ENCODE measurements around the gene RIOX2.

The RIOX2 gene

DNA sequence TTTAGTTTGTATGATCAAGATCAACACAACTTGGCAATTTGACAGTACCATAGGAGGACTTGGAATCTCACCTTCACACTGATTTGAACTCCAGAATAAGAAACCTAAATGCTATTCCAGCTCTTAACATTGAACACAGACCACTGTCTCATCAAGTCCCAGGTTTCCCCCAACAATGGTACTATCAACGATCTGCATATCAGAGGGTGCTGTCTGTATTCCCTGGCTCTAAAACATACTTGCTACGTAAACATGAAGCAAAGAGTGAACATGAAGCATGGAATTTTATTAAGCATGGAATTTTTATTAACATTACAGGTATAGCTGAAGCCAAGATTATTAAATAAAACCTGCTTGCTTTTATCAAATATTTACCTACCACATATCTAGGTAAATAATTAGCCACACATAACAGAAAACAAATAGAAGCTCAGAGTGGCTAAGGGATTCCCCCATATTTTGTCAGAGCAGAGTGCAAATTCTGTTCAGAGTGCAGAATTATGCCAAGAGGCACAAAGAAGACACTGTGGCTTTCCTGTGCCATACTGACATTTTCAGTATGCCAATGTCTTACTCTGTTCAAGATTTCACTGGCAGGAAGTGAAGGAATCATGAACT, 22.2 kb upstream of the RIOX2 start:
- TF ChIP-seq, protein P1, sequence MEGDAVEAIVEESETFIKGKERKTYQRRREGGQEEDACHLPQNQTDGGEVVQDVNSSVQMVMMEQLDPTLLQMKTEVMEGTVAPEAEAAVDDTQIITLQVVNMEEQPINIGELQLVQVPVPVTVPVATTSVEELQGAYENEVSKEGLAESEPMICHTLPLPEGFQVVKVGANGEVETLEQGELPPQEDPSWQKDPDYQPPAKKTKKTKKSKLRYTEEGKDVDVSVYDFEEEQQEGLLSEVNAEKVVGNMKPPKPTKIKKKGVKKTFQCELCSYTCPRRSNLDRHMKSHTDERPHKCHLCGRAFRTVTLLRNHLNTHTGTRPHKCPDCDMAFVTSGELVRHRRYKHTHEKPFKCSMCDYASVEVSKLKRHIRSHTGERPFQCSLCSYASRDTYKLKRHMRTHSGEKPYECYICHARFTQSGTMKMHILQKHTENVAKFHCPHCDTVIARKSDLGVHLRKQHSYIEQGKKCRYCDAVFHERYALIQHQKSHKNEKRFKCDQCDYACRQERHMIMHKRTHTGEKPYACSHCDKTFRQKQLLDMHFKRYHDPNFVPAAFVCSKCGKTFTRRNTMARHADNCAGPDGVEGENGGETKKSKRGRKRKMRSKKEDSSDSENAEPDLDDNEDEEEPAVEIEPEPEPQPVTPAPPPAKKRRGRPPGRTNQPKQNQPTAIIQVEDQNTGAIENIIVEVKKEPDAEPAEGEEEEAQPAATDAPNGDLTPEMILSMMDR (IDR thresholded peaks at IDR 0.05; ENCODE audit: low read length), result no peak
- TF ChIP-seq EZH2 (IDR thresholded peaks at IDR 0.05; ENCODE audit: borderline replicate concordance, low read length), result no peak
- Histone ChIP-seq H3K27me3 (ENCODE audit: insufficient read depth, low read length) (no peaks in the 10 kb centered on the region), H3K9me3 (ENCODE audit: low read length) (no peaks in the 10 kb centered on the region), H2AFZ (ENCODE audit: low read length) (no peak overlapping the region), H3K36me3 (ENCODE audit: insufficient read depth, low read length) (no peaks in the 10 kb centered on the region), H3F3A (ENCODE audit: insufficient read depth, low read length) (no peaks in the 10 kb centered on the region), H3K4me1 (ENCODE audit: insufficient read depth, low read length, severe bottlenecking) (peaks cover 4% of the 10 kb centered on the region), H4K20me1 (ENCODE audit: insufficient read depth, low read length) (no peaks in the 10 kb centered on the region), H3K4me3 (ENCODE audit: low read depth, low read length, poor library complexity, severe bottlenecking) (no peak overlapping the region), H3K9me2 (ENCODE audit: low read depth, low read length) (no peaks in the 10 kb centered on the region), H3K27ac (ENCODE audit: low read depth, low read length, poor library complexity, severe bottlenecking) (no peak overlapping the region), H3K79me2 (ENCODE audit: insufficient read depth, low read length) (no peaks in the 10 kb centered on the region), H3K9ac (ENCODE audit: low read length) (no peak overlapping the region), H3K4me2 (ENCODE audit: low read length) (no peak overlapping the region)

DNA sequence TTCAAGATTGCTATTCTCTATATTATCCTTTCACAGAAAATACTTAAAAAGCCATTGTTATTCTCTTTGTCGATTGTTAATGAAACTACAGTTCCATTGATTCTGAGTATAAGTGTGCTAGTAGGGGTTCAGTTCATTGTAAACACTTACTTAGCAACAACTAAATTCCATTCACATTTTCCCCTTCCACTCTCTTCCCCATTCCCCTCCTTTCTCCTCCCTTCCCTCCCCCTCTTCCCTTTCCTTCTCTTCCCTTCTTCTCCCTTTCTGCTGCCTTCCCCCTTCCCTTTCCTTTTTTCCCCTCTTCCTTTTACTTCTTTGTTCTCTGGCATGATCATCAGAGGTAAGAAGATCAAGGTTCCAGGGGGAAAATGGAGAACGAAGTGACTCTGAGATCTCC, 21.3 kb upstream of the RIOX2 start:
- Histone ChIP-seq H3K9ac (ENCODE audit: low read length) (no peak overlapping the region), H4K20me1 (ENCODE audit: insufficient read depth, low read length) (no peaks in the 10 kb centered on the region), H3K9me3 (ENCODE audit: low read length) (no peaks in the 10 kb centered on the region), H3K4me3 (ENCODE audit: low read depth, low read length, poor library complexity, severe bottlenecking) (no peak overlapping the region), H3K36me3 (ENCODE audit: insufficient read depth, low read length) (no peaks in the 10 kb centered on the region), H3F3A (ENCODE audit: insufficient read depth, low read length) (no peaks in the 10 kb centered on the region), H3K9me2 (ENCODE audit: low read depth, low read length) (no peaks in the 10 kb centered on the region), H3K27me3 (ENCODE audit: insufficient read depth, low read length) (no peaks in the 10 kb centered on the region), H3K79me2 (ENCODE audit: insufficient read depth, low read length) (no peaks in the 10 kb centered on the region), H2AFZ (ENCODE audit: low read length) (no peak overlapping the region), H3K27ac (ENCODE audit: low read depth, low read length, poor library complexity, severe bottlenecking) (no peak overlapping the region), H3K4me2 (ENCODE audit: low read length) (no peak overlapping the region), H3K4me1 (ENCODE audit: insufficient read depth, low read length, severe bottlenecking) (peaks cover 4% of the 10 kb centered on the region)
- no peak for TF ChIP-seq EZH2 (IDR thresholded peaks at IDR 0.05; ENCODE audit: borderline replicate concordance, low read length)
- TF ChIP-seq, protein P1 (IDR thresholded peaks at IDR 0.05; ENCODE audit: low read length), result no peak

DNA sequence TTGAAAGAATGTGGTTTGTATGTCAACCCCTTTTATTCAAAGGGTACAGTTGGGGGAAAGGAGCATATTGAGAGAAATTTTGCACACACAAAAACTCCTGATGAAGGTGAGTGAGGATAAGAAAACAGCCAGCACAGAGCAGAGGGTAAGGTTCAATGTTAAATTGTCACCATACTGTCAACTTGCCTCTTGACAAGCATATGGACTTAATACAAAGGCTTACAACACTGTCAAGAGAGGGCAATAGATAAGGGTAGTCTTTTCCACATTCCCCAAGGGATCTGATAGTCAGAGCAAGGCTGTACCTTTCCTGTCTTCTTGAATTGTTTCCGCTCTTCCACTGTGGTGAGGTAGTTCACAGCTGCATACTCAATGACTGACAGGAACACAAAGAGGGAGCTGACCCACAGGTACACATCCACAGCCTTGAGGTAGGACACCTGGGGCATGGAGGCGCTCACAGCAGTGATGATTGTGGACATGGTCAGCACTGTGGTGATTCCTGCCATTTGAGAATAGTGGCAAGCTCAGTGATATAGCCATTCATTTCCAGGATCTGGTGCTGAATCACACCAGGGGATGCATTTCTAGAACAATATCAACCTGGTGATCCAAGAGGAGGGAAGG, 20.4 kb upstream of the RIOX2 start:
- no peak overlapping the region for H3K9ac ChIP-seq (ENCODE audit: low read length)
- no peaks in the 10 kb centered on the region for H3F3A ChIP-seq (ENCODE audit: insufficient read depth, low read length)
- H3K4me3 ChIP-seq (ENCODE audit: low read depth, low read length, poor library complexity, severe bottlenecking), result no peak overlapping the region
- peaks cover 4% of the 10 kb centered on the region for H3K4me1 ChIP-seq (ENCODE audit: insufficient read depth, low read length, severe bottlenecking)
- no peaks in the 10 kb centered on the region for H4K20me1 ChIP-seq (ENCODE audit: insufficient read depth, low read length)
- TF ChIP-seq, protein P1 (IDR thresholded peaks at IDR 0.05; ENCODE audit: low read length), result no peak
- TF ChIP-seq EZH2 (IDR thresholded peaks at IDR 0.05; ENCODE audit: borderline replicate concordance, low read length), result no peak
- H3K4me2 ChIP-seq (ENCODE audit: low read length), result no peak overlapping the region
- H3K79me2 ChIP-seq (ENCODE audit: insufficient read depth, low read length), result no peaks in the 10 kb centered on the region
- no peak overlapping the region for H2AFZ ChIP-seq (ENCODE audit: low read length)
- no peaks in the 10 kb centered on the region for H3K36me3 ChIP-seq (ENCODE audit: insufficient read depth, low read length)
- no peaks in the 10 kb centered on the region for H3K9me2 ChIP-seq (ENCODE audit: low read depth, low read length)
- H3K9me3 ChIP-seq (ENCODE audit: low read length), result no peaks in the 10 kb centered on the region
- H3K27ac ChIP-seq (ENCODE audit: low read depth, low read length, poor library complexity, severe bottlenecking), result no peak overlapping the region
- H3K27me3 ChIP-seq (ENCODE audit: insufficient read depth, low read length), result no peaks in the 10 kb centered on the region

Measured in OCI-LY1 (cell line).